SK-N-SH (cell line): Measurements from ENCODE around the gene CSNK2A1. TPM values are rescaled to one million over a fixed set of nuclear protein-coding genes. Genes with fewer than 3 reads are reported as not detected.
A peak's percentile ranks its signal among the peaks of the same experiment; 100 is the strongest.
"Not testable (repeated sequence)": the region's sequence is repeated elsewhere in the genome, so short reads cannot be mapped to it uniquely, and the experiment has no call there.

Experiments used
- CTCF ChIA-PET: fragments of 300-600, 350-600 bp; formaldehyde crosslinking; extraction: SDS; loops from one replicate; lab custom pipeline; 2021; lab: Yijun Ruan, JAX
- POLR2A ChIA-PET: fragments of 350-600 bp; sonication (Branson Sonifier 250); formaldehyde crosslinking; extraction: SDS; loops from one replicate; lab custom pipeline; 2020; ENCODE audit warnings: antibody characterized with exemption, inconsistent platforms; lab: Yijun Ruan, JAX
- DNase-seq: peaks from one replicate; pipeline ENCODE4 v3.0.0; 2012
- H2AFZ ChIP-seq: fragments of 200-600 bp; sonication (generic); 2 replicates; pipeline ENCODE4 v1.8.1; 2016; ENCODE audit warnings: antibody characterized with exemption, mild to moderate bottlenecking, low read depth
- H3F3A ChIP-seq: fragments of 200-600 bp; sonication (generic); replicated peaks from 2 replicates; pipeline ENCODE3; 2016; ENCODE audit warnings: antibody characterized with exemption, mild to moderate bottlenecking; ENCODE audit not compliant: insufficient read depth
- H3K27ac ChIP-seq, 2 experiments: fragments of 200-500 bp in 1 of 2; fragments of 200-600 bp in 1 of 2; sonication (Bioruptor generic) in 1 of 2; sonication (generic), shearing (Covaris generic) in 1 of 2; 2 replicates each; pipeline versions ENCODE4 v1.5.1 to v1.6.1; 2014 to 2016; ENCODE audit warnings: low read depth in 2 of 2, inconsistent platforms in 1 of 2, low read length in 1 of 2, mild to moderate bottlenecking in 1 of 2, mixed read lengths in 1 of 2
- H3K27me3 ChIP-seq: fragments of 200-600 bp; sonication (generic), shearing (Covaris generic); 2 replicates; pipeline ENCODE4 v1.6.1; 2016; ENCODE audit warnings: mixed run types; ENCODE audit not compliant: insufficient read depth
- H3K36me3 ChIP-seq, 2 experiments: fragments of 200-500 bp in 1 of 2; fragments of 200-600 bp in 1 of 2; sonication (Bioruptor generic) in 1 of 2; sonication (generic) in 1 of 2; replicated peaks in 1 of 2; 2 replicates each; pipeline versions ENCODE3 to v1.5.1; 2014 to 2016; ENCODE audit warnings: low read length in 1 of 2, mild to moderate bottlenecking in 1 of 2; ENCODE audit not compliant: insufficient read depth in 2 of 2, control insufficient read depth in 1 of 2
- H3K4me1 ChIP-seq, 2 experiments: fragments of 200-500 bp in 1 of 2; fragments of 200-600 bp in 1 of 2; sonication (Bioruptor generic) in 1 of 2; sonication (generic), shearing (Covaris generic) in 1 of 2; 2 replicates each; pipeline versions ENCODE4 v1.5.1 to v1.6.1; 2014 to 2016; ENCODE audit warnings: low read depth in 1 of 2, low read length in 1 of 2, mixed run types in 1 of 2; ENCODE audit not compliant: insufficient read depth in 2 of 2, control insufficient read depth in 1 of 2
- H3K4me2 ChIP-seq: fragments of 200-600 bp; sonication (generic), shearing (Covaris generic); 2 replicates; pipeline ENCODE4 v1.6.1; 2017; ENCODE audit warnings: mixed run types
- H3K4me3 ChIP-seq, 2 experiments: fragments of 200-500 bp in 1 of 2; fragments of 200-600 bp in 1 of 2; sonication (Bioruptor generic) in 1 of 2; sonication (generic), shearing (Covaris generic) in 1 of 2; 2 replicates each; pipeline versions ENCODE4 v1.5.1 to v1.8.1; 2014 to 2016; ENCODE audit warnings: low read depth in 2 of 2, inconsistent platforms in 1 of 2, low read length in 1 of 2, mild to moderate bottlenecking in 1 of 2, mixed read lengths in 1 of 2, moderate library complexity in 1 of 2
- H3K79me2 ChIP-seq: fragments of 200-600 bp; sonication (generic); 2 replicates; pipeline ENCODE4 v1.8.1; 2017; ENCODE audit warnings: mild to moderate bottlenecking; ENCODE audit not compliant: insufficient read depth
- H3K9ac ChIP-seq: fragments of 200-600 bp; sonication (generic); 2 replicates; pipeline ENCODE4 v1.6.1; 2017; ENCODE audit warnings: mixed run types
- H3K9me2 ChIP-seq: fragments of 200-600 bp; sonication (generic); 2 replicates; pipeline ENCODE4 v1.6.1; 2017; ENCODE audit warnings: mixed run types
- H3K9me3 ChIP-seq: fragments of 200-600 bp; sonication (generic); 2 replicates; pipeline ENCODE4 v1.6.1; 2017; ENCODE audit warnings: mixed run types, mild to moderate bottlenecking, moderate library complexity
- H4K20me1 ChIP-seq: fragments of 200-600 bp; sonication (generic); 2 replicates; pipeline ENCODE4 v1.6.1; 2017; ENCODE audit warnings: mild to moderate bottlenecking, mixed run types; ENCODE audit not compliant: insufficient read depth
- FOXJ3 ChIP-seq: sonication (generic); formaldehyde crosslinking; IDR thresholded peaks from 2 replicates; pipeline ENCODE4 v1.5.1; 2020; ENCODE audit warnings: mild to moderate bottlenecking, missing genetic modification reagents
- FOXM1 ChIP-seq: IDR thresholded peaks from 2 replicates; pipeline ENCODE4 v1.4.0; 2012; ENCODE audit warnings: low read depth, mild to moderate bottlenecking
- GABPA ChIP-seq: IDR thresholded peaks from 2 replicates; pipeline ENCODE4 v1.4.0; 2012; ENCODE audit warnings: low read depth, mild to moderate bottlenecking
- JUND ChIP-seq: IDR thresholded peaks from 2 replicates; pipeline ENCODE4 v1.4.0; 2012
- MAX ChIP-seq: IDR thresholded peaks from 2 replicates; pipeline ENCODE4 v1.4.0; 2012; ENCODE audit warnings: low read depth
- MXI1 ChIP-seq: IDR thresholded peaks from 2 replicates; pipeline ENCODE4 v1.6.1; 2012; ENCODE audit warnings: mild to moderate bottlenecking, low read depth, low read length, improper control_type of control experiment
- POLR2AphosphoS5 ChIP-seq: IDR thresholded peaks from 2 replicates; pipeline ENCODE4 v1.6.1; 2012; ENCODE audit warnings: low read depth, low read length
- RAD21 ChIP-seq: IDR thresholded peaks from 2 replicates; pipeline ENCODE4 v1.6.1; 2012; ENCODE audit warnings: mild to moderate bottlenecking, low read length
- RFX5 ChIP-seq: IDR thresholded peaks from 2 replicates; pipeline ENCODE4 v1.6.1; 2012; ENCODE audit warnings: mild to moderate bottlenecking, improper control_type of control experiment, low read length
- TCF12 ChIP-seq: IDR thresholded peaks from 2 replicates; pipeline ENCODE4 v1.4.0; 2012
- TEAD4 ChIP-seq: IDR thresholded peaks from 2 replicates; pipeline ENCODE4 v1.4.0; 2012; ENCODE audit warnings: mild to moderate bottlenecking, borderline replicate concordance; ENCODE audit not compliant: insufficient read depth
- WGBS: methylation state at CpG from one replicate; pipeline ENCODE4 v1.1.6; 2017; ENCODE audit warnings: low lambda C conversion rate; 5-methylcytosine and 5-hydroxymethylcytosine counted together
- polyA plus RNA-seq, 3 experiments: library from polyadenylated mRNA; depleted of rRNA; stranded (reverse); fragments of >200 nt; gene quantifications; 2 replicates each; pipeline ENCODE4 v1.2.3, GENCODE V29; 2012
- TF ChIP-seq, protein P1 (sequence below): IDR thresholded peaks from 2 replicates; pipeline ENCODE4 v1.4.0; 2012; ENCODE audit warnings: low read depth, borderline replicate concordance

Gene CSNK2A1
- polyA plus RNA-seq, 1 of the 3 experiments (the other 2 are of a cell fraction) = 61.9 TPM

DNA sequence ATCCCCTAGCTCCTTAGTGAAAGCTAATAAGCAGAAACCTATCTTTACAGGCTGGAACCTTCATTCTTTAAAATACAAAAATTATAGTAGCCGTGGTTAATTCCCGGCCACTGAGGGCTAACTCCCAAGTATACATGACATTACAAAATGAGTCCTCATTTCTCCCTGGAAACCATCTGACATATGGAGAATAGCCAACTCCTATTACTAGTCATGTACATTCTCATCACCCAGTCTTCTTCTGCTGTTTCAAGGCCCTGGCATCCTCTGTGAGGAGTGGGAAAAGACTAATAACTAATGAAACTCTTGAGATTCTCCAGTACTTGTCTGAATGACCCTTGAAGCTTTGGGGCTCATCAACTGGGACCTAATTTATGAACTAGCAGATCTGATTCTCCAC is 30.2 kb downstream of the CSNK2A1 start:
- Histone ChIP-seq H3K27me3 (no peaks in the 10 kb centered on the region), H4K20me1 (peaks cover 96% of the 10 kb centered on the region), H3K9ac (no peak overlapping the region), H3K4me2 (no peak overlapping the region), H3K4me3 (no peak overlapping the region), H3F3A (no peaks in the 10 kb centered on the region), H3K79me2 (peaks cover 100% of the 10 kb centered on the region), H3K9me2 (no peaks in the 10 kb centered on the region), H3K9me3 (no peaks in the 10 kb centered on the region), H3K4me1 (peaks cover 4 to 6% of the 10 kb centered on the region in 2 experiments; a peak in 3 of 4 replicates), H2AFZ (no peak overlapping the region), H3K36me3 (no peaks in the 10 kb centered on the region), H3K27ac (no peak overlapping the region)
- 86% methylated on average over 2 of the region's 2 CpGs for WGBS
- POLR2A ChIA-PET = no interaction called here
- CTCF ChIA-PET = no interaction called here
- TF ChIP-seq FOXM1 = no peak
- no peak for TF ChIP-seq POLR2AphosphoS5
- no peak for TF ChIP-seq TEAD4
- TF ChIP-seq, protein P1, sequence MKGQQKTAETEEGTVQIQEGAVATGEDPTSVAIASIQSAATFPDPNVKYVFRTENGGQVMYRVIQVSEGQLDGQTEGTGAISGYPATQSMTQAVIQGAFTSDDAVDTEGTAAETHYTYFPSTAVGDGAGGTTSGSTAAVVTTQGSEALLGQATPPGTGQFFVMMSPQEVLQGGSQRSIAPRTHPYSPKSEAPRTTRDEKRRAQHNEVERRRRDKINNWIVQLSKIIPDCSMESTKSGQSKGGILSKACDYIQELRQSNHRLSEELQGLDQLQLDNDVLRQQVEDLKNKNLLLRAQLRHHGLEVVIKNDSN = no peak
- no peak for TF ChIP-seq RFX5
- TF ChIP-seq JUND = no peak
- no peak for TF ChIP-seq RAD21
- no peak for TF ChIP-seq FOXJ3 (CRISPR knock-in tag)
- TF ChIP-seq MAX = no peak
- TF ChIP-seq GABPA = no peak
- no peak for TF ChIP-seq TCF12
- DNase-seq = no peak

- H3K4me2 ChIP-seq, H3K4me3 ChIP-seq, DNase-seq, H3K27ac ChIP-seq, H3K9me2 ChIP-seq, H3K4me1 ChIP-seq, H3K9ac ChIP-seq, POLR2A ChIA-PET, H3F3A ChIP-seq, H2AFZ ChIP-seq, H3K27me3 ChIP-seq, H3K9me3 ChIP-seq: not testable (repeated sequence)
- 93% methylated on average over 9 of the region's 9 CpGs for WGBS
- Histone ChIP-seq H3K36me3 (peaks cover 18 to 19% of the 10 kb centered on the region in 2 experiments), H3K79me2 (peaks cover 93% of the 10 kb centered on the region), H4K20me1 (peaks cover 92% of the 10 kb centered on the region)
- CTCF ChIA-PET = interaction anchor here (0.6 to 2.7 kb wide), 5 partner anchors 15 to 141 kb away, joined by 3 to 8 read pairs (median 3); no protein-coding TSS in a partner anchor
These were observed 33.1 kb downstream of the CSNK2A1 start for GRCh38 chr20:510328-511057.

GRCh38 chr20:508364-508787 is 35.2 kb downstream of the CSNK2A1 start:
- H3F3A ChIP-seq, H3K4me2 ChIP-seq, H3K9ac ChIP-seq, H3K27me3 ChIP-seq, H3K4me1 ChIP-seq, H2AFZ ChIP-seq, H3K4me3 ChIP-seq, H3K9me2 ChIP-seq, H3K9me3 ChIP-seq: not testable (repeated sequence)
- peaks cover 32 to 34% of the 10 kb centered on the region in 2 experiments for H3K36me3 ChIP-seq
- WGBS = 54% methylated on average over 6 of the region's 6 CpGs
- peak; percentile 32 for DNase-seq
- peaks cover 71% of the 10 kb centered on the region for H4K20me1 ChIP-seq
- peak overlapping the region; percentile 9 to 39; a peak in 3 of 4 replicates for H3K27ac ChIP-seq
- CTCF ChIA-PET = interaction anchor here (0.8 to 1.2 kb wide), 4 partner anchors 14 to 231 kb away, joined by 3 to 4 read pairs (median 3); no protein-coding TSS in a partner anchor
- TF ChIP-seq TCF12 = peak; percentile 36
- peak; percentile 32; the same call in 1 of the 2 replicates for TF ChIP-seq MXI1
- H3K79me2 ChIP-seq = peaks cover 75% of the 10 kb centered on the region
- POLR2A ChIA-PET = interaction anchor here (0.6 kb wide), 2 partner anchors 152 to 226 kb away, joined by 3 read pairs; no protein-coding TSS in a partner anchor
